Stimulated activated naive CD8-positive, alpha-beta T cell treated with anti-CD3 and anti-CD28 coated beads, Interleukin-15, Interleukin-2, amounts not matched to agents 100 U/mL and 50 U/mL, for 24 hours (primary cell): ENCODE measurements around the gene SMYD5.
"Not testable (repeated sequence)": the region's sequence is repeated elsewhere in the genome, so short reads cannot be mapped to it uniquely, and the experiment has no call there.

Experiments
- ATAC-seq: fragments of 150-1000 bp; cut with Tn5 transposase; one replicate; pipeline ENCODE4 v1.10.0; 2021
- DNase-seq: peaks from one replicate; pipeline ENCODE4 v3.0.0; 2021

SMYD5 gene

DNA sequence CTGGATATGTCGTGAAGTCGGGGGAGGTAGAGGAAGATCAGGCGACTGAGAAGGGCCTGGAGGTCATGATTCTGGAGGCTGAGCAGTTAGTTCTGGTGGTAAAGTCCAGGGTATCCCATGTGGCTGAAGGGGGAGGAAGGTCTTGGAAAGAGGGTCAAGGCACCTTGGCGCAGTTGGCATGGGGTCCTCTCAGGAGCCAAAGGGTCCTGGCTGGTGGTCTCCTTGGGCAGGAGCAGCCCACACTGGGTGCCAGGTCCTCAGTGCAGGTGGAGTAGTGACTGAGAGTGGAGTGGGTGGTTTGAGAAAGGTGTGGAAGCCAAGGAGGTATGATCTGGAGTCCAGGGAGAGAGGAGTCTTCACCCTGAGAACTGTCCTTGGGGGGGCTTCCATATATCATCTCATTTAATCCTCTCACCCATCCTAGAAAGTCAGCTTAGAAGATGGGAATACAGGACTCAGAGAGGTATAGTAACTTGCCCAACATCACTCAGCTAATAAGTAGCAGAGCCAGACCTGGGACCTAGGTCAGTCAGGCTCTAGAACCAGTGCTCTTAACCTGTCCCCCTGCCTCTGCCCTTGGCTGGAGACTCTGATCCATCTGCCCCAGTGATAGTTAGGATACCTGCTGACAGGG lies 45.8 kb downstream of the SMYD5 start:
- no peak for ATAC-seq
- DNase-seq, result no peak

DNA sequence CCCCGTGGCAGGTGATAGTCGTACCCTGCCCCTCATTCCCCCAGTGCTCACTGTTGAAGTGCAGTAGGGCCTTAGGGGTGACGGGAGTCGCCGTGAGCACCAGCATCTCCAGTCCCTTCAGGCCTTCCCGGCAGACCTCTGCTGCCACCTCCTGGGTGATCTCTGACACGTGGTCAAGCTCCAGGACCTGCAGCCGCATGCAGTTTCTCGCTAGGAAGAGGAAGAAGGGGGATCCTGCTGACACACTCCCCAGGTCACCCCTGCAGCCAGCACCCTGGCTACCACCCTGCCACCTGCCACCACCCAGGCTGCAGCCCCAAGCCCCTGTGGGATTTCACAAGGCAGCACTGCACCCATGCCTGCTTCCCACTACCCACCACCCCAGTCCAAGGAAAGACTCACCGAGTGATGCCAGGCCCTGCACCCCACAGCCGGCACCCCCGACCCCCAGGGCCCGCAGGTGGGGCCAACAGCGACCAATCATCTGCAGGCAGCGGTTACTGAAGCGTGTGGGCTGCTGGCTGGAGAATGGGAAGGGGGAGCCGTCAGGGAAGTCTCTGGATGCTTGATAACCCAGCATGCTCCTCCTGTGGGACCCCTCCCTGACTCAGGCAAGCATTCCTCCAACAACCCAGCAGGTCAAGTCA lies 46.4 kb downstream of the SMYD5 start:
- no peak for DNase-seq
- no peak for ATAC-seq

DNA sequence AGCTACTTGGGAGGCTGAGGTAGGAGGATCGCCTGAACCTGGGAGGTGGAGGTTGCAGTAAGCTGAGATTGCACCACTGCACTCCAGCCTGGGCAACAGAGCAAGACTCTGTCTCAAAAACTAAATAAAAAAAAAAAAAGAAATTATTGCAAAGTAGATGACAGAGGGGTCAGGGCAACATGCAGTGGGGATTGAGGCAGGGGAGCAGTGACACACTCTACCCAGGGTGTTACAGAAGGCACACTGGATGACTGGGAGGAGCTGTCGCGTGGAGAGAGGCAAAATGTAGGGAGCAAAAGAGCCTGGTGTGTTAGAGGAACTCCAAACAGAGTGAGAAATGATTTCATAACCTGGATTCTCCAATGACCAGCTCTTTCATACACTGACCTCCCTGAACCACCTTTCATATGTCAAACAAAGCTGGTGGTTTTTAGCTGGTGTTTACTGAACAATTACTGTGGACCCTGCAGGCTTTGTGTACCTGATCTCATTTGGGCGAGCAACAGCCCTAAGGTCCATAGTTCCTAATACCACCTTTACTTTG lies 48.1 kb downstream of the SMYD5 start:
- ATAC-seq (no peak), DNase-seq (no peak)

DNA sequence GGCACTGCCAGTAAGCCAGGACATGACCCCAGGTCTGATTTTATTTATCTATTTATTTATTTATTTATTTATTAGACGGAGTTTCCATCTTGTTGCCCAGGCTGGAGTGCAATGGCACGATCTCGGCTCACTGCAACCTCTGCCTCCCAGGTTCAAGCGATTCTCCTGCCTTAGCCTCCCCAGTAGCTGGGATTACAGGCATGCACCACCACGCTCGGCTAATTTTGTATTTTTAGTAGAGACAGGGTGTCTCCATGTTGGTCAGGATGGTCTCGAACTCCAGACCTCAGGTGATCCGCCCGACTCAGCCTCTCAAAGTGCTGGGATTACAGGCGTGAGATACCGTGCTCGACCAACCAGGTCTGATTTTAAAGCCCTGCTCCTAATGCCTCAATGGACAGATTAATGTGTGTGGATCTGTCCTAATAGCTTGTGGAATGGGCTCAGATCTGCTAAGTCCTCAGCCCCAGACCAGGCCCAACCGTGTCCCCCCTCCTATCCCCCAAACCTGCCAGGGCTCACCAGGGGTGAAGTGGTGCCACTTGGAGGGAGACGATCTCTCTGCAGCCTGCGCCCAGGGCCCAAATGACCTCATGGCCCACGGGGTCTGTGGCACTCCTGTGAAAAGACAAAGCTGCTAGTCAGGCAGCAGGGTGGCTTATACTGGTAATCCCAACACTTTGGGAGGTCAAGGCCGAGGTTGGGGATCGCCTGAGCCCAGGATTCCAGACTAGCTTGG lies 48.8 kb downstream of the SMYD5 start:
- not testable (repeated sequence) for DNase-seq, ATAC-seq

DNA sequence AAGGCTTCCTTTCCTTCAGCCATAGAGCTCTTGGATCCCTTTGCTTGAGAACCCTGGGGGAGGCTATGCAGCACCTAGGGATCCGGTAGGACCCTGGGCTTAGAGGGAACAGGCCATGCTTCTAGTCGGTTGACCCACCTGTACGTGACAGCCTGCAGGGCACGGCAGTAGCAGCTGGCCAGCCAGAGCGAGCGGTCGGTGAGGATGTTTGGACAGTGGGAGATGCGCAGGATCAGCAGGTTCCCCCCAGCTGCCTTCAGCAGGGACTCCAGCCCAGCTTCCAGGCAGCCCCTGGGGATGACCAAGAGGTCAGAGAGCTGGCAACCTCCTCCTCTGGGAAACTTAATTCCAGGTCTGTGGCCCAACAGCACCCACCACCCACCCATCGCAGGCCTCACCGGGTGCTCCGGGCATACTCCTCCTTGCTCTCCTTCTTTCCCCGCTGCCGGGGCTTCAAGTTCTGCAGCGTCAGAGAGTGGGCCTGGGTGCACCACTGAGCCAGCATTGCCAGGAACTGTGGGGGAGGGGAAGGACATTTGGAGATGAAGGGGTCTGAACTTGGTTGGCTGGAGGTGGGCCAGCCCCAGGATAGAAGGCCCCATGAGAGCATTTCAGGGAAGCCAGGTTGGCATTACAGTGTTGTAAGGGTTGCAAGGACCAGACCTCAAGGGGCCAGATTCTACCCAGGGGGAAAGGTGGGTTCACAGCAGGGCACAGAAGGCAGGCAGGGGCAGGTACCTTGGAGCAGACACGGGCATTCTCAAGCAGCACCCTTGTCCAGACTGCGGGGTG lies 49.7 kb downstream of the SMYD5 start:
- ATAC-seq (no peak), DNase-seq (no peak)

DNA sequence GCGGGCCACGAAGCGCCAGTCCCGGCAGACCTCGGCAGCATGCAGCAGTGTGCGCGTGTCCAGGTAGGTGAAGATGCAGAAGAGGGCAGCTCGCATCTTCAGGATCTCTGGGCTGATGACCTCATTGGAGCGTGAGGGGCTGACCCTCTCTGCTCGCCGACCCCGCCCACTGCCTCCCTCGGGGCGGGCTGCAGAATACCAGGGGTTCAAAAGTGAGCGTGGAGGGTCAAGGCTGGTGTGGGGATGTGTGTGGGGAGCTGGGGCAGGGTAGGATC lies 50.2 kb downstream of the SMYD5 start:
- no peak for ATAC-seq
- no peak for DNase-seq

DNA sequence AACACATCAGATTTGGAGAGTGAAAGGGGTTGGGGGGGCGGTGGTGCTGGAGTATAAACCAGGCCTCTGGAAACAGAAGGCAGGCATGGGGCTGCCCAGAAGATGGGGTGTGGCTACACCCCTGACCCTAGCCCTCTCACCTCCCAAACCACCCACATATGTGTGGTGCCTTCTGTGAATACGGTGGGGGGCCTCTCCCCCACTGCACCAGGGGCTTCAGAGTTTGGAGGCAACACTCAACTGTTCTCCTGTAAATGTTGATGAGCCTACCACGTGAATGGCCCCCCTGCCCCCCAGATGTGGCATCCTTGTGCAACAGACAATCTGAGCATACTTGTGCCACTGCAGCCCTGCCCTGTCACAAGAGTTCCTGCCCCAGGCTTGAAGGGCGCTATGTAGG lies 50.7 kb downstream of the SMYD5 start:
- no peak for ATAC-seq

DNA sequence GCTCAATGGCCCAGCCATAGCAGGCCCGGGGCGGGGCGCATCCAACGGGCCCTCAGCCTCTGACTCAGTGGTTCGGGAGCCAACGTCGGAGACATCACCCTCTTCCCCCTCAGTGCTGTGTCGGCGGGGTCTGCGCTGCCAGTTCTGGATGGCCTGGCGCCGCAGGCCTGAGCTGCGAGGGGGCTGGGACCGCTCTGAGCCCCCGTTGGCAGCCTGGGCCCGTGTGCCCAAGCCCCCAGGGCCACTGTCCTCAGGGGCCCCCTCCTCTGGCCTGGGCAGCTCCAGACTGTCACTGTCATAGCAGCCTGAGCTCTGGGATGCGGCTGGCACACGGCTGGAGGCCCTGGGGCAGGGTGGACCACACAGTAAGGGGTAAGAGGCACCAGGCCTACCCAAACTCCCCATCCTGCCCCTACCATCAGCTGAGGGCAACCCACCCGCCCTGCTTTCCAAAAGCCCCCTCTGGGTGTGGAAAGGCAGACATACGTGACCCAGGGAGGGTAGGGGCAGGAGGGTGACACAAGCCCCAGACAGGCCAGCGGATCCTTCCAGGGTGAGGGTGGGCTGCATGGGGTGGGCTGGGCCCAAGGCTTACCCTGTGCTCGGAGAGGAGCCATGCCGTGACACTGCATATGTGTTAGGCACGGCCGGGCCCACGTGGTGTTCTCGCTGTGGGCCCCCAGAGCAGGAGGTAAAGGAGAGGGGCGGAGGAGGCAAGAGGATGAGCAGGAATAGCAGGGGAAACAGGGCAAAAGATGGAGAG lies 51.4 kb downstream of the SMYD5 start:
- DNase-seq (no peak), ATAC-seq (no peak)

More for the DNA sequence above, 50.7 kb downstream of the SMYD5 start:
- DNase-seq, result no peak

DNA sequence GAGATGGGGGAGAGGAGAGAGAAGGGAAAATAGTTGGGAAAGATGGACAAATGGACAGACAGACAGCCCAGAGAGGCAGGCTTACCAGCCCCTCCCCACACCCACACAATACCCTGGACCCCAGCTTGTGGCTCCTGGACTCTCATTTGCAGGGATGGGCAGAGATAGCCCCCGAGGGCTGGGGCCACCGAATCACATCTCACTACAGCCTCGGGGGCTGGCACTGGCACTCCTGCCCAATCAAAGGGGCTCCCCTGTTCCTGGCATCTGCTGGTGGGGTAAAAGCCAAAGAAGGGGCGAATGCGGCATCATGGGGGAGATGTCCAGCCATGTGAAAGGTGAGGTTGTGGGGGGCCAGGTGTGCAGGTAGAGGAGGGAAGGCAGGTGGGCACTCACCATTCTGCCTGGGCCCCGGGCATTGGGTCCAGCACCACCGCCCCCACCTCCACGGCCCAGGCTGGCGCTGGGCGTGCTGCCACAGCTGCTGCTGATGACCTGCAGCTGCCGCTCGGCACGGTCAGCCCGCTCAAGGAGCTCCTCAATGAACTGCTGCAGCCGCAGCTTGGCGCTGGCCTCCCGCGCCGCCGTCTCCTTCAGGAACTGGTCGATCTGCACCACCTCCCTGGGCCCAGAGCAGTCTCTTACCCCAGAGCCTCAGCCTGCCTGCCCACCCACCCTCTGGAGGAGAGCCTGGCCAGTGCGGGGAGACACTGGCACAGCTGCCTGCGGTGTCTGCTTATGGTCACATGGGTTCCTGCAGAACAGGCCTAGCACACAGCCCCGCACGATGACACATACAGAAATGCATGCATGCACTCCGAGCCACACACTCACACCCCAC lies 52.2 kb downstream of the SMYD5 start:
- ATAC-seq (no peak), DNase-seq (no peak)

DNA sequence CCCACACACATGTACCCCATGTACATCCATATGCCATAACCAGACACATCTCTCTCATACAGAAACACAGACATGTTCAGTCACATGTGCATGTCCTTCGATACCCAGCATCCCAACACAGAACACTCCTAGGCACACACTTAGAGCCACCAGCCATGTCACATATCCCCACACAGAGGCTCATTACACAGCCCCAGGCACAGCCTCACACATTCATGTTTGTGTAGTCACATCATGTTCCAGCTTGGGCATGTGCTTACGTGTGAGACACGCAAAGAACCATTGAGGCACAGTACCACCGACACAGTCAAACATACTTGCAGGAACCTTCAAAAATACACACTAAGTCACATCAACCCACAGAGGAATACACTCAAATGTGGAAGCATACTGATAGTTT lies 53.0 kb downstream of the SMYD5 start:
- DNase-seq (no peak), ATAC-seq (no peak)

DNA sequence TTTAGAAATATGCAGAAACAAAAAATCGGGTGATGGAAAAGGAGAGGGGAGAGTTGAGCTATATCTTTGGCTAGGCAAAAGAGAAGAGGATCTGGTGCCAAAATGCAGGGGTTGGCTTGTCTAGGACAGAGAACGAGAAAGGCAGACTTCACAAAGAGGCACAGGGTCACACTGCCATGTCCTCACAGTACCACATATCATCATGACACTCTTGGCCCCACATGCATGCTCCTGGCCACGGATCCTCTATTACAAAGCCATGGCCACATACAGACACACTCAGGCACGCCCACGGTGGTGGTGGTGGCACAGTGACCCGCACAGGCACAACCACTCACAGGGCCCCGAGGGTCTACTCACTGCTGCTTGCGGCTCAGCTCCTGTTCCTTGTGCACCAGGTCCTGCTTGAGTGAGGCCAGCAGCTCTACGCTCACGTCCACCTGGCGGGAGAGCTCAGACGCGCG lies 54.4 kb downstream of the SMYD5 start:
- no peak for DNase-seq
- no peak for ATAC-seq

DNA sequence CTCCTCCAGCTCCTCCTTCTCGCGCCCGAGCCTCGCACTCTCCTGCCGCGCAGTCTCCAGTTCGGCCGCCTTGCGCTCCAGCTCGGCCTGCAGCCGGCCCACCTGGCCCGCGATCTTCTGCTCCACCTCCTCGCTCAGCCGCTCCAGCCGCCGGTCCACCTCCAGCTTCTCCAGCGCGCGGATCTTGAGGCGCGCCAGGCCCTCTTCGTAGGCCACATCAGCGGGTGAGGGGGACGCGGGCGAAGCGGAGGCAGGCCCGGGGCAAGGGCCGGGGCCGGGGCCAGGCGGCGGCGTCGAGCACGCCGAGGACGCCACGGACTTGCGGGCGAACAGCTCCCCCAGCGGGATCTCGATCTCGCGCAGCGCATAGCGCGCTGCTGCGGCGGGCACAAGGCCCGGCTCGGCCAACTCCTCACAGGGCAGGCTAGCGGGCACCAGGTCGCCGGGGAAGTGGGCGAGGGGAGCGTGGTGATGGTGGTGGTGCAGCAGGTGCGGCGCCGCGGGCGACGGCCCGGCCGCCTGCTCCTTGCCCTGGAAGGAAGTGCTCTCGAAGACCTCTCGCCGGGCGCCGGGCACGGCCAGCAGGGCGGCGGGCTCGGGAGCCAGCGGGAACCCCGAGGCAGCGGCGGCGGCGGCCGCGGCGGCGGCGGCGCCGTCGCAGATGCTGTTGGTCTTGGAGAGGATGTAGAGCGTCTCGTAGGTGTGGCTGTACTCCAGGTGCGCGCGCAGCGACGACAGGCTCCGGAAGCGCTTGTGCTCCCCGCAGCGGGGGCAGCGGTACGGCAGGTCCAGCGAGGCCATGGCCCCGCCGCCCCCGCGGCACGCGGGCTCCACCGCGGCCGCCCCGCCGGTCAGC lies 55.0 kb downstream of the SMYD5 start:
- DNase-seq, result peak; percentile 61
- peak; percentile 75 for ATAC-seq

DNA sequence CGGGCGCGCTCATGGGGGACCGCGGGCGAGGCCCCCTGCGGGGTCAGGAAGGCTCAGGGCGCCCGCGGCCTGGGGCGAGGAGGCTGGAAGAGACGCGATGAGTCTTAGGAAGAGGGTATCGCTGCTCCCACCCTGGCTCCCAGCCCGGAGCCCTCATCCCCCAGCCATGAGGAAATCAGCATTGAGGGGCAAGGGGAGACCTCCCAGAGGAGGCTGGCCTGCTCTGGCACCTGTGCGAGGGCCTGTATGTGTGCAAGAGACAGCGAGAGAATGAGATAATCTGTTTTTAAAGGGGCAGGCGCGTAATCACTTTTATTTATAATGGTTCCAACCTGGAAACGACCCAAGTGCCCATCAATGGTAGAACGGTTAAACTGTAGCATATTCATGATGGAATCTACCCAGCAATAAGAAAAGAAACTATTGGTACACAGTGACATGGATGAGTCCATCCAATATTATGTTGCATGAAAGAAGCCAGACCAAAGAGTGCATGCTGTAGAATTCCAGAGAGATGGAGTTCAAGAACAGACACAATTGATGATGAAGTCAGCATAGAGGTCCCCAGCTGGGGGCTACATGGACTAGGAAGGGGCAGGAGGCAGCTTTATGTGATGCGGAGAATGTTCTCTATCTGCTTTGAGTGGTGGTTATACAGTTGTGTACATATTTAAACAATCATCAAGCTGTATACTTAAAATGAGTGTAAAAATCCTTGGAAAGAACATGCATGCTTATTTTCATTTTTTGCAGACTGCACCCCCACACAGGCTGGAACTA lies 55.8 kb downstream of the SMYD5 start:
- no peak for DNase-seq
- peak; percentile 3 for ATAC-seq

DNA sequence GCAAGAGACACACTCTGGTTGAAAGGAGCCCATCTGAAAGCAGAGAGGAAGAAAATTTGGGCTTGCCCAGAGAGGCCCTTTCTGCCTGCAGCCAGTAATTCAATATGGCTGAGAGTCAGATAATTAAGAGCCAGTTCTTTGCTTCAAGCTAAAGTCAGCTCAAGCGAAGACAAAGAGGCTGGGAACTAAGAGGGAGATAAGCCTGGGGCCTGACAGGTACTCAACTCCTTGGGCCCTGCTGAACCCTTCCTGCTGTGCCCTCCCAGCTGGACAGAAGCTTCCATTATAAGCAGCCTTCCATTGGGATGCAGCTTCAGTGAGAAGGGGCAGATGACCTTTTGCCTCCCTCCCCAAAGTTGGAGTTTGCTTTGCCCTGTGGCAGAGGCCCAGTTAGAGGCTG lies 58.2 kb downstream of the SMYD5 start:
- no peak for DNase-seq
- no peak for ATAC-seq
